Chondrocyte (in vitro differentiated cells): ENCODE measurements around the gene KCNK10. TPM values are rescaled to one million over a fixed set of nuclear protein-coding genes. Genes with fewer than 3 reads are reported as not detected.

ENCODE experiments used
- DNase-seq: peaks from one replicate; pipeline ENCODE4 v3.0.0; 2021; ENCODE audit warnings: mixed read lengths, low spot score
- H3K27ac Mint-ChIP-seq: one replicate; pipeline ENCODE4 v1.8.0; 2021; ENCODE audit warnings: mild to moderate bottlenecking, moderate library complexity, mixed read lengths; ENCODE audit not compliant: unreplicated experiment
- H3K27me3 Mint-ChIP-seq: 2 replicates; pipeline ENCODE4 v1.8.0; 2021; ENCODE audit warnings: low read depth, mixed read lengths
- H3K36me3 Mint-ChIP-seq: 2 replicates; pipeline ENCODE4 v1.8.0; 2021; ENCODE audit warnings: low read depth, mixed read lengths
- H3K4me1 Mint-ChIP-seq: 2 replicates; pipeline ENCODE4 v1.8.0; 2021; ENCODE audit warnings: low read depth, mild to moderate bottlenecking, mixed read lengths
- H3K4me3 Mint-ChIP-seq: one replicate; pipeline ENCODE4 v1.8.0; 2021; ENCODE audit warnings: mild to moderate bottlenecking, moderate library complexity, mixed read lengths; ENCODE audit not compliant: unreplicated experiment
- H3K9me3 Mint-ChIP-seq: 2 replicates; pipeline ENCODE4 v1.8.0; 2021; ENCODE audit warnings: low read depth, mixed read lengths
- CTCF ChIP-seq: fragments of 200-600 bp; sonication (generic); IDR thresholded peaks from 2 replicates; pipeline ENCODE4 v1.5.0; 2021; ENCODE audit warnings: antibody characterized with exemption, mild to moderate bottlenecking, moderate library complexity
- total RNA-seq: library from RNA; stranded (reverse); gene quantifications from 3 replicates; pipeline ENCODE4 v1.2.1, GENCODE V29; 2021

The KCNK10 gene
- total RNA-seq, 1 donor from 2014 or later = not detected

GRCh38 chr14:88289234-88289633 is 33.8 kb downstream of the KCNK10 start:
- H3K36me3 Mint-ChIP-seq = no peaks in the 10 kb centered on the region
- no peak for DNase-seq
- H3K27ac Mint-ChIP-seq = no peak overlapping the region
- H3K27me3 Mint-ChIP-seq = no peaks in the 10 kb centered on the region
- no peak for TF ChIP-seq CTCF
- no peak overlapping the region for H3K4me3 Mint-ChIP-seq
- no peaks in the 10 kb centered on the region for H3K4me1 Mint-ChIP-seq
- peaks cover 12% of the 10 kb centered on the region for H3K9me3 Mint-ChIP-seq

GRCh38 chr14:88286309-88286708 is 36.8 kb downstream of the KCNK10 start:
- peaks cover 12% of the 10 kb centered on the region for H3K9me3 Mint-ChIP-seq
- no peaks in the 10 kb centered on the region for H3K4me1 Mint-ChIP-seq
- TF ChIP-seq CTCF = no peak
- no peaks in the 10 kb centered on the region for H3K36me3 Mint-ChIP-seq
- no peak overlapping the region for H3K27ac Mint-ChIP-seq
- no peak for DNase-seq
- H3K27me3 Mint-ChIP-seq = peaks cover 1% of the 10 kb centered on the region
- no peak overlapping the region for H3K4me3 Mint-ChIP-seq

- H3K27ac Mint-ChIP-seq = no peak overlapping the region
- H3K4me3 Mint-ChIP-seq = no peak overlapping the region
- peaks cover 3% of the 10 kb centered on the region for H3K27me3 Mint-ChIP-seq
- no peak for TF ChIP-seq CTCF
- no peaks in the 10 kb centered on the region for H3K36me3 Mint-ChIP-seq
- no peak for DNase-seq
- peaks cover 12% of the 10 kb centered on the region for H3K9me3 Mint-ChIP-seq
- H3K4me1 Mint-ChIP-seq = no peaks in the 10 kb centered on the region
These were observed 41.6 kb downstream of the KCNK10 start for GRCh38 chr14:88281447-88281846.

GRCh38 chr14:88276923-88277596 is 46.0 kb downstream of the KCNK10 start:
- Mint-ChIP-seq H3K9me3 (peaks cover 4% of the 10 kb centered on the region), H3K36me3 (no peaks in the 10 kb centered on the region), H3K27me3 (peaks cover 3% of the 10 kb centered on the region), H3K27ac (no peak overlapping the region), H3K4me1 (no peaks in the 10 kb centered on the region), H3K4me3 (no peak overlapping the region)
- no peak for TF ChIP-seq CTCF
- no peak for DNase-seq

GRCh38 chr14:88272390-88273269 is 50.4 kb downstream of the KCNK10 start:
- no peak for DNase-seq
- Mint-ChIP-seq H3K4me1 (no peaks in the 10 kb centered on the region), H3K36me3 (no peaks in the 10 kb centered on the region), H3K27me3 (peaks cover 2% of the 10 kb centered on the region), H3K9me3 (no peaks in the 10 kb centered on the region), H3K4me3 (no peak overlapping the region), H3K27ac (no peak overlapping the region)
- TF ChIP-seq CTCF = no peak
